ENCODE results near the gene PPARA.

The PPARA gene

DNA sequence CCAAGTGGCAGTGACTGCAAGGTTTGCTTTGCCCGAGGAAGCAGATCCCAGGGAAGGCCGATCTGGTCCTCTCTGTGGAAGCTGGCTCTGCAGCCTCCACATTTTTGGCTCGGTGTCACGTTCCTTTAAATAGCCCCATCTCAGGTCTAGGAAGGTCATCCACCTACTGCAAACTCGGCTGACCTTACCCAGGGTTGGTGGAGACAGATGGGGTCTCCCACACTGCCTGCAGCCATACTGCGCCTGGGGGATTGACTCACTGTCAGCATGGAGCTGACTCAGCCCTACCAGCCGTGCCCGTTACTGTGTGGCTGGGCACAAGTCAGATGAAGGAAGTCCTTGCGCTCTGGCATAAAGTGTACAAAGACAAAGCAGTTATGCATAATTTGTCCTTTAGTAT lies 82.9 kb downstream of the PPARA start:
- H2AFZ ChIP-seq (ENCODE audit: low read depth, low read length): no peak overlapping the region
- no peak overlapping the region for H3K27ac ChIP-seq (ENCODE audit: low read length)
- no peaks in the 10 kb centered on the region for H3K9me3 ChIP-seq (ENCODE audit: insufficient read depth, low read length)
- H4K20me1 ChIP-seq (ENCODE audit: insufficient read depth, low read length): no peaks in the 10 kb centered on the region
- no peaks in the 10 kb centered on the region for H3K27me3 ChIP-seq (ENCODE audit: low read depth, low read length)
- no peak overlapping the region for H3K4me2 ChIP-seq (ENCODE audit: low read length)
- no peaks in the 10 kb centered on the region for H3K4me1 ChIP-seq (ENCODE audit: low read length)
- no peak overlapping the region for H3K9ac ChIP-seq (ENCODE audit: low read length)
- H3K79me2 ChIP-seq (ENCODE audit: low read length): no peaks in the 10 kb centered on the region
- H3K4me3 ChIP-seq (ENCODE audit: low read length): no peak overlapping the region
- peaks cover 20% of the 10 kb centered on the region for H3K36me3 ChIP-seq (replicated peaks; ENCODE audit: low read depth, low read length)
- TF ChIP-seq, protein P1, sequence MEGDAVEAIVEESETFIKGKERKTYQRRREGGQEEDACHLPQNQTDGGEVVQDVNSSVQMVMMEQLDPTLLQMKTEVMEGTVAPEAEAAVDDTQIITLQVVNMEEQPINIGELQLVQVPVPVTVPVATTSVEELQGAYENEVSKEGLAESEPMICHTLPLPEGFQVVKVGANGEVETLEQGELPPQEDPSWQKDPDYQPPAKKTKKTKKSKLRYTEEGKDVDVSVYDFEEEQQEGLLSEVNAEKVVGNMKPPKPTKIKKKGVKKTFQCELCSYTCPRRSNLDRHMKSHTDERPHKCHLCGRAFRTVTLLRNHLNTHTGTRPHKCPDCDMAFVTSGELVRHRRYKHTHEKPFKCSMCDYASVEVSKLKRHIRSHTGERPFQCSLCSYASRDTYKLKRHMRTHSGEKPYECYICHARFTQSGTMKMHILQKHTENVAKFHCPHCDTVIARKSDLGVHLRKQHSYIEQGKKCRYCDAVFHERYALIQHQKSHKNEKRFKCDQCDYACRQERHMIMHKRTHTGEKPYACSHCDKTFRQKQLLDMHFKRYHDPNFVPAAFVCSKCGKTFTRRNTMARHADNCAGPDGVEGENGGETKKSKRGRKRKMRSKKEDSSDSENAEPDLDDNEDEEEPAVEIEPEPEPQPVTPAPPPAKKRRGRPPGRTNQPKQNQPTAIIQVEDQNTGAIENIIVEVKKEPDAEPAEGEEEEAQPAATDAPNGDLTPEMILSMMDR (IDR thresholded peaks at IDR 0.05; ENCODE audit: low read depth, low read length): no peak
- TF ChIP-seq EZH2phosphoT487 (IDR thresholded peaks at IDR 0.05; ENCODE audit: low read depth): no peak

DNA sequence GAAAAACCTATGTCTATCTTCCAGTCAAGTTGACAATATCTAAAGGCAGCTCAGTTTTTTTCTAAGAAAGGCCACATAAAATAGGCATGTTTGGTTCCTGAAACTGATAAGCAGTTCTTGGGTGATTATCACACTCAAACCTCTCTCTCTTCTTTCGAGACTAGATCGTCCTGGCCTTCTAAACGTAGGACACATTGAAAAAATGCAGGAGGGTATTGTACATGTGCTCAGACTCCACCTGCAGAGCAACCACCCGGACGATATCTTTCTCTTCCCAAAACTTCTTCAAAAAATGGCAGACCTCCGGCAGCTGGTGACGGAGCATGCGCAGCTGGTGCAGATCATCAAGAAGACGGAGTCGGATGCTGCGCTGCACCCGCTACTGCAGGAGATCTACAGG lies 84.6 kb downstream of the PPARA start:
- Histone ChIP-seq H3K9me3 (ENCODE audit: insufficient read depth, low read length) (no peaks in the 10 kb centered on the region), H3K4me3 (ENCODE audit: low read length) (no peak overlapping the region), H3K27me3 (ENCODE audit: low read depth, low read length) (no peaks in the 10 kb centered on the region), H4K20me1 (ENCODE audit: insufficient read depth, low read length) (no peaks in the 10 kb centered on the region), H2AFZ (ENCODE audit: low read depth, low read length) (no peak overlapping the region), H3K79me2 (ENCODE audit: low read length) (no peaks in the 10 kb centered on the region), H3K4me2 (ENCODE audit: low read length) (no peak overlapping the region), H3K27ac (ENCODE audit: low read length) (no peak overlapping the region), H3K9ac (ENCODE audit: low read length) (no peak overlapping the region), H3K36me3 (replicated peaks; ENCODE audit: low read depth, low read length) (peaks cover 23% of the 10 kb centered on the region), H3K4me1 (ENCODE audit: low read length) (no peaks in the 10 kb centered on the region)
- TF ChIP-seq EZH2phosphoT487 (IDR thresholded peaks at IDR 0.05; ENCODE audit: low read depth): no peak
- TF ChIP-seq, protein P1 (IDR thresholded peaks at IDR 0.05; ENCODE audit: low read depth, low read length): no peak

GRCh38 chr22:46237453-46238124 lies 87.3 kb downstream of the PPARA start:
- Histone ChIP-seq H3K9ac (ENCODE audit: low read length) (no peak overlapping the region), H2AFZ (ENCODE audit: low read depth, low read length) (no peak overlapping the region), H3K9me3 (ENCODE audit: insufficient read depth, low read length) (no peaks in the 10 kb centered on the region), H3K36me3 (replicated peaks; ENCODE audit: low read depth, low read length) (peaks cover 16% of the 10 kb centered on the region), H3K27me3 (ENCODE audit: low read depth, low read length) (no peaks in the 10 kb centered on the region), H3K4me2 (ENCODE audit: low read length) (no peak overlapping the region), H3K79me2 (ENCODE audit: low read length) (no peaks in the 10 kb centered on the region), H4K20me1 (ENCODE audit: insufficient read depth, low read length) (no peaks in the 10 kb centered on the region), H3K27ac (ENCODE audit: low read length) (no peak overlapping the region), H3K4me3 (ENCODE audit: low read length) (no peak overlapping the region), H3K4me1 (ENCODE audit: low read length) (no peaks in the 10 kb centered on the region)
- TF ChIP-seq EZH2phosphoT487 (IDR thresholded peaks at IDR 0.05; ENCODE audit: low read depth): no peak
- TF ChIP-seq, protein P1 (IDR thresholded peaks at IDR 0.05; ENCODE audit: low read depth, low read length): no peak

- no peaks in the 10 kb centered on the region for H3K9me3 ChIP-seq (ENCODE audit: insufficient read depth, low read length)
- no peak overlapping the region for H3K27ac ChIP-seq (ENCODE audit: low read length)
- no peaks in the 10 kb centered on the region for H3K4me1 ChIP-seq (ENCODE audit: low read length)
- H4K20me1 ChIP-seq (ENCODE audit: insufficient read depth, low read length): no peaks in the 10 kb centered on the region
- no peaks in the 10 kb centered on the region for H3K27me3 ChIP-seq (ENCODE audit: low read depth, low read length)
- TF ChIP-seq, protein P1 (IDR thresholded peaks at IDR 0.05; ENCODE audit: low read depth, low read length): no peak
- no peak for TF ChIP-seq EZH2phosphoT487 (IDR thresholded peaks at IDR 0.05; ENCODE audit: low read depth)
- peaks cover 22% of the 10 kb centered on the region for H3K36me3 ChIP-seq (replicated peaks; ENCODE audit: low read depth, low read length)
- no peak overlapping the region for H3K9ac ChIP-seq (ENCODE audit: low read length)
- no peaks in the 10 kb centered on the region for H3K79me2 ChIP-seq (ENCODE audit: low read length)
- no peak overlapping the region for H3K4me3 ChIP-seq (ENCODE audit: low read length)
- H3K4me2 ChIP-seq (ENCODE audit: low read length): no peak overlapping the region
- no peak overlapping the region for H2AFZ ChIP-seq (ENCODE audit: low read depth, low read length)
Measured at GRCh38 chr22:46238541-46238940, 88.2 kb downstream of the PPARA start.

Measured in OCI-LY3 (cell line).